Heart left ventricle (tissue), 13 donors: ENCODE measurements around the gene GARS1.

Experiments used
- POLR2A ChIP-seq, 2 donors: fragments of 450-650 bp; IDR thresholded peaks; one replicate each; pipeline ENCODE4 v1.6.1; 2017; ENCODE audit warnings: antibody characterized with exemption in 2 of 2, mild to moderate bottlenecking in 2 of 2, moderate library complexity in 2 of 2
- TF ChIP-seq, protein P1 (sequence below), 12 donors: fragments of 200-600 bp; sonication (generic) in 4 of 12; IDR thresholded peaks; one replicate each; pipeline versions ENCODE4 v1.5.0 to v1.8.0; 2018 to 2022; ENCODE audit warnings: antibody characterized with exemption in 12 of 12, mild to moderate bottlenecking in 5 of 12
- donor health status: ischemic (EF 13 %, LVEDD 7.1; RV severe dilation, severe dysfunction).
- donor health status: DM: no; HTN: yes; CAD: no.
- donor health status: DM: no; HTN: no; CAD: no.
- donor health status: ischemic (EF 25% LVEDD 6.9; RV normal size, moderate dysfunction).
- donor health status: ischemic (EF 25% LVEDD 5.7; RV mildly dilated, moderate dysfunction).
- donor health status: ischemic (EF 35%, LVEDD 5.7; RV mildly dilated, moderate dysfunction).
- donor health status: nonischemic (EF 11% LVEDD 7.7; RV severe dilation, severe dysfunction).
- donor health status: DM: yes; HTN: yes; CAD: no.
- donor health status: PGD.
- donor health status: ischemic (EF 29% LVEDD 5.4; RV normal size, mild dysfunction).
- donor health status: nonischemic (EF 23%, LVEDD 6.1; RV moderate dilation, normal function).

DNA sequence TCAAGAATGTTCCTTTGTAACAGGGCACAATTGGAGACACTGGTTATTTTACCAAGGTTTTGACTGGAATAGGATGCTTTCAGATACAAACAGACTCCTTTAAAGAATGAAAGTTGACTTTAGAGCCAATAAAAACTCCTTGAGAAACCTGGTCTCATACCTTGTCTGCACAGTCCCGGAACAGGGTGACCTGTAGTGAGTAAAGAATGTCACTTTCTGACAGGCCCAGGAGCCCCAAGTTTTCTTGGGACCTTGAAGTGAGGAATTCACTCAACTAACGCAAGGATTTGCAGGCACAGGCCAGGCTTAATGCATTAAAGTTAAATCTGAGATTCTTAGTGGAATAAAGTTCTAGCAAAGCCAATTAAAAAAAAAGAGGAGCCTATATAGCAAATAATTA, 11.5 kb upstream of the GARS1 start:
- TF ChIP-seq, protein P1, sequence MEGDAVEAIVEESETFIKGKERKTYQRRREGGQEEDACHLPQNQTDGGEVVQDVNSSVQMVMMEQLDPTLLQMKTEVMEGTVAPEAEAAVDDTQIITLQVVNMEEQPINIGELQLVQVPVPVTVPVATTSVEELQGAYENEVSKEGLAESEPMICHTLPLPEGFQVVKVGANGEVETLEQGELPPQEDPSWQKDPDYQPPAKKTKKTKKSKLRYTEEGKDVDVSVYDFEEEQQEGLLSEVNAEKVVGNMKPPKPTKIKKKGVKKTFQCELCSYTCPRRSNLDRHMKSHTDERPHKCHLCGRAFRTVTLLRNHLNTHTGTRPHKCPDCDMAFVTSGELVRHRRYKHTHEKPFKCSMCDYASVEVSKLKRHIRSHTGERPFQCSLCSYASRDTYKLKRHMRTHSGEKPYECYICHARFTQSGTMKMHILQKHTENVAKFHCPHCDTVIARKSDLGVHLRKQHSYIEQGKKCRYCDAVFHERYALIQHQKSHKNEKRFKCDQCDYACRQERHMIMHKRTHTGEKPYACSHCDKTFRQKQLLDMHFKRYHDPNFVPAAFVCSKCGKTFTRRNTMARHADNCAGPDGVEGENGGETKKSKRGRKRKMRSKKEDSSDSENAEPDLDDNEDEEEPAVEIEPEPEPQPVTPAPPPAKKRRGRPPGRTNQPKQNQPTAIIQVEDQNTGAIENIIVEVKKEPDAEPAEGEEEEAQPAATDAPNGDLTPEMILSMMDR (IDR thresholded peaks at IDR 0.05): no peak
- TF ChIP-seq POLR2A (IDR thresholded peaks at IDR 0.05): no peak
